ENCODE measurements around the gene PRKN. TPM values are rescaled to one million over a fixed set of nuclear protein-coding genes. Genes with fewer than 3 reads are reported as not detected.

PRKN gene
- total RNA-seq, 4 donors from 2014 or later, result 9.6 to 17.0 (median 11.6) TPM

DNA sequence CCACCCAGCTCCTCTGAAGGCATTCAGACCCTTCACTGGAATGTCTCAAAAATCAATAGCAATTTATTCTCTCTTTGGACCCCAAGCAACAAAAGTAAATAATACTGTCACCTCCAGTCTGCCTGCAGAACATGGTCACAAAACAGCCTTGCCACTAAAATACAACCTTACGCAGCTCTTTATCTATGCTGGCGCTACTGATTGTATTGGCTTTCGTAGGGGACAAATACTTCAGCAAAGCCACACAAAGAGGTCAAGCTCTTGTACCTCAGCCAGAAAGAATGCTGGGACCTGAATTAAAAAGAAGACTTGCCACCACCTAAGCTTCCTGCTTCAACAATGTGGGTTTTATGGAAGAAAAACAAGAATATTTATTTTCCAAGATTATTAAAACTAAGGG lies 57.2 kb downstream of the PRKN start:
- TF ChIP-seq, protein P1, sequence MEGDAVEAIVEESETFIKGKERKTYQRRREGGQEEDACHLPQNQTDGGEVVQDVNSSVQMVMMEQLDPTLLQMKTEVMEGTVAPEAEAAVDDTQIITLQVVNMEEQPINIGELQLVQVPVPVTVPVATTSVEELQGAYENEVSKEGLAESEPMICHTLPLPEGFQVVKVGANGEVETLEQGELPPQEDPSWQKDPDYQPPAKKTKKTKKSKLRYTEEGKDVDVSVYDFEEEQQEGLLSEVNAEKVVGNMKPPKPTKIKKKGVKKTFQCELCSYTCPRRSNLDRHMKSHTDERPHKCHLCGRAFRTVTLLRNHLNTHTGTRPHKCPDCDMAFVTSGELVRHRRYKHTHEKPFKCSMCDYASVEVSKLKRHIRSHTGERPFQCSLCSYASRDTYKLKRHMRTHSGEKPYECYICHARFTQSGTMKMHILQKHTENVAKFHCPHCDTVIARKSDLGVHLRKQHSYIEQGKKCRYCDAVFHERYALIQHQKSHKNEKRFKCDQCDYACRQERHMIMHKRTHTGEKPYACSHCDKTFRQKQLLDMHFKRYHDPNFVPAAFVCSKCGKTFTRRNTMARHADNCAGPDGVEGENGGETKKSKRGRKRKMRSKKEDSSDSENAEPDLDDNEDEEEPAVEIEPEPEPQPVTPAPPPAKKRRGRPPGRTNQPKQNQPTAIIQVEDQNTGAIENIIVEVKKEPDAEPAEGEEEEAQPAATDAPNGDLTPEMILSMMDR (IDR thresholded peaks at IDR 0.05; ENCODE audit: low read depth), result no peak

DNA sequence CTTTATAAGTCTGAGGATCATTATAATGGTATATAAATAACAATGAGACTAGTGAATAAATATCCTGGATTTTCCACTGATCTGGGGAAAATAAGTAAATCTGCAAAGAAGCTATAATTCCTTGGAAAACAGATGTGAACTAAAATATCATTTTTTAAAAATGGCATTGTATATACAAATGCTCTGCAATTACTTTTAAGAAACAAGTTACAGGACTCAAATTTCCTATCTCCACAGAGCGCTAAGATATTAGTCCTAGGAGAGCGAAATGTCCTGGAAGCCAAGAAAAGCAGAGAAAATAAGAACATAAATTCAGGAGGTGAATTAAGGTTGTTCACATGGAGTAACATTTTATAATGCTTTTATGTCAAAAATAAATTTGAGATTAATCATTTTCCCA lies 61.3 kb downstream of the PRKN start:
- TF ChIP-seq, protein P1 (IDR thresholded peaks at IDR 0.05; ENCODE audit: low read depth), result no peak

DNA sequence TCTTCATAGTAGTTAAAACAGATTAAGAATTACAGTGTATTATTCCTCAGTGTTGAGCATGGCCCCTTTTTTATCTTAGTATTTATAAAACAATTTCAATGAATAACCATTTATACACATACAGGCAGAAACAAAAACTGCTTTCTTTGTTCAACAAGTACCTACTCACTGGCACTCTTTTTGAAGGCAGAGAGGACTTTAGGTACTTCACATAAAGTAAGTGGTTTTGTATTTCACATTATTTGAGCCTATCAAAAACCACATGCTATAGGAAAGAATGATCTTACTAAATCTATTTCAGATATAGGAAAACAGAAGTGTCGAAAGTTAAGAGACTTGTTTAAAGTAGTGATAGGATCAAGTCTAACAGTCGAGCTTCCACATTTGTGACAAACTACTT lies 73.8 kb downstream of the PRKN start:
- TF ChIP-seq, protein P1 (IDR thresholded peaks at IDR 0.05; ENCODE audit: low read depth), result no peak

DNA sequence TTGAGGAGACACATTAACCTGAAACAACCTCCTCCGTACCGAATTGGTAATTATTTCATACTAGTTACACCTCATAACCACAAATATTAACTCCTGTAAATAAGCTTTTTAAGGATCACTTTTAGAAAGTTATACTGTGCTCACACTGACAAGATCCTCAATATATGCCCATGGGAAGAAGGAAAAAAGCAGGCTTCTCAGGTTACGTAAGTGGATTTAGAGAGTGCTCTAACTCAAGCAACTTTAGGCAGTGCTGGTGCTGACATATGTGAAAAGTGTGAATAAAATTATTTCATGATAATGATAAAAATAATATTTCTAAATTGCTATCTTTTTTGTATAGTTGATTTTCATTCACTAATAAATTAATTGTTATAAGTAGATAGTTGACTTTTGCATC lies 76.1 kb downstream of the PRKN start:
- TF ChIP-seq, protein P1 (IDR thresholded peaks at IDR 0.05; ENCODE audit: low read depth), result no peak

DNA sequence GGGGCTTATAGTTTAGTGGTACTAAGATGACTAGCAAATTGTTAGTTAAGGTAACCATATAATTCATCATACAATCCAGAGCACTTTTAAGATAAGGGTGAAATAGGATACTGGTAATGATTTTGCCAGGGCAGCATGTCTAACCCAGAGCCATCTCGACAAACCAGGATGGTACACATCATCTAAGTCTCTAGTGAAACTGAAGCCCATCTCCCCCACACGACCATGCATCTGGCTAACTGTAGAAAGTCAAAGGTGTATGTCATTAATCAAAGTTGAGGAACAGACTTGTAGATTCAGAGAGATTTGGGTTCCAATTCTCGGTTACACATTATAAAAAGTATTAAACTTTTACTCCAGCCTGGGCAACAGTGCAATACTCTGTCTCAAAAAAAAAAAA lies 78.3 kb downstream of the PRKN start:
- TF ChIP-seq, protein P1 (IDR thresholded peaks at IDR 0.05; ENCODE audit: low read depth), result no peak

DNA sequence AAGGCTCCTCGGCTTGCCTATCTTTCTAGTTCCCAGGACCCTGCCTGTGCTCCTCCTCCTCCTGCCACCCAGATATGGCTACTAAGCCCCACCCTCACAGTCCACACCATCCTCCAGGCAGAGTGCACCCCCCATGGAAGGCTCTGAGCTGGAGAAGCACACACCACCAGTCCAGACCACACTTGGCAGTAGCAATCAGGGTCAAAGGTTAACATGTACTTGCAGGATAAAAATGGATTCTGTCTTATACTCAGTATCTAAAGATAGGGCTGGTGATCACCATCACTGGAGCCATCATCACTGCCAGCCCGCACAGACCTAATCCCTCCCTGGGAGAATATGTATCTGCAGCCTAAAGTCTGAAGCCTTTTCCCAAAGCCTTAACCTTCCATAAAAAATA lies 83.4 kb downstream of the PRKN start:
- TF ChIP-seq, protein P1 (IDR thresholded peaks at IDR 0.05; ENCODE audit: low read depth), result no peak

DNA sequence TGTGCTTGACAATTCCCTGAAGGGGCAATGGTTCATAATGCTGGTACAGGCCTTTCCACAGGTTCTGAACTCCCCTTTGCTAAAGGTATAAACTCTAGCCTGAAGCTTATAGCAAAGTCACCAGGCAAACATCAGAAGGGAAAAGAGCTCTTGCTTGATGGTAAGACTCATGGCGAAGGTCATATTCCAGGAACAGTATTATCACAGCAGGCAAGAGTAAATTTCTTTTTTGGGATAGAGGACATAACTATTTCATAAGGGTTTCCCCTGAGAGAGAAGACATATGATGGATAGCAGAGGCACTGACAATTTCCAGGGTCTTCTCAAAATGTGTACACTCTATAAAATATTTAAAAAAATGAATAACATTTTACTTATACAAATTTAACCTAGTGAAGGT lies 86.8 kb downstream of the PRKN start:
- TF ChIP-seq, protein P1 (IDR thresholded peaks at IDR 0.05; ENCODE audit: low read depth), result no peak
